ENCODE results near the gene SLC16A4.
"Not testable (repeated sequence)": the region's sequence is repeated elsewhere in the genome, so short reads cannot be mapped to it uniquely, and the experiment has no call there.

- TF ChIP-seq POLR2AphosphoS5 (IDR thresholded peaks at IDR 0.05; ENCODE audit: low read depth); CTCF (conservative IDR thresholded peaks at IDR 0.05; ENCODE audit: low read depth in 2 of 2); REST (IDR thresholded peaks at IDR 0.05; ENCODE audit: unreplicated experiment); EZH2 (IDR thresholded peaks at IDR 0.05; ENCODE audit: low read depth, unreplicated experiment); JUNB (IDR thresholded peaks at IDR 0.05; ENCODE audit: unreplicated experiment): not testable (repeated sequence)
Observed at GRCh38 chr1:110406407-110406806, 15.6 kb upstream of the SLC16A4 start.

All from GM23338 (cell line).